ENCODE results near the gene ATP2C2.

Gene ATP2C2

GRCh38 chr16:84329843-84330684 lies 38.3 kb upstream of the ATP2C2 start:
- H3K36me3 ChIP-seq (ENCODE audit: low read depth) = no peaks in the 10 kb centered on the region
- no peaks in the 10 kb centered on the region for H3K4me1 ChIP-seq (ENCODE audit: insufficient read depth, poor library complexity, severe bottlenecking)
- ATAC-seq (ENCODE audit: low read depth) = no peak
- no peaks in the 10 kb centered on the region for H3K27me3 ChIP-seq (ENCODE audit: insufficient read depth, poor library complexity, severe bottlenecking)
- no peak overlapping the region for H3K4me3 ChIP-seq (ENCODE audit: severe bottlenecking)
- no peaks in the 10 kb centered on the region for H3K9me3 ChIP-seq (ENCODE audit: severe bottlenecking)
- TF ChIP-seq, protein P1, sequence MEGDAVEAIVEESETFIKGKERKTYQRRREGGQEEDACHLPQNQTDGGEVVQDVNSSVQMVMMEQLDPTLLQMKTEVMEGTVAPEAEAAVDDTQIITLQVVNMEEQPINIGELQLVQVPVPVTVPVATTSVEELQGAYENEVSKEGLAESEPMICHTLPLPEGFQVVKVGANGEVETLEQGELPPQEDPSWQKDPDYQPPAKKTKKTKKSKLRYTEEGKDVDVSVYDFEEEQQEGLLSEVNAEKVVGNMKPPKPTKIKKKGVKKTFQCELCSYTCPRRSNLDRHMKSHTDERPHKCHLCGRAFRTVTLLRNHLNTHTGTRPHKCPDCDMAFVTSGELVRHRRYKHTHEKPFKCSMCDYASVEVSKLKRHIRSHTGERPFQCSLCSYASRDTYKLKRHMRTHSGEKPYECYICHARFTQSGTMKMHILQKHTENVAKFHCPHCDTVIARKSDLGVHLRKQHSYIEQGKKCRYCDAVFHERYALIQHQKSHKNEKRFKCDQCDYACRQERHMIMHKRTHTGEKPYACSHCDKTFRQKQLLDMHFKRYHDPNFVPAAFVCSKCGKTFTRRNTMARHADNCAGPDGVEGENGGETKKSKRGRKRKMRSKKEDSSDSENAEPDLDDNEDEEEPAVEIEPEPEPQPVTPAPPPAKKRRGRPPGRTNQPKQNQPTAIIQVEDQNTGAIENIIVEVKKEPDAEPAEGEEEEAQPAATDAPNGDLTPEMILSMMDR (IDR thresholded peaks at IDR 0.05; ENCODE audit: poor library complexity, severe bottlenecking) = no peak
- DNase-seq (ENCODE audit: low spot score) = no peak
- no peak overlapping the region for H3K27ac ChIP-seq (ENCODE audit: poor library complexity, severe bottlenecking)

GRCh38 chr16:84330685-84331050 lies 37.7 kb upstream of the ATP2C2 start:
- no peaks in the 10 kb centered on the region for H3K4me1 ChIP-seq (ENCODE audit: insufficient read depth, poor library complexity, severe bottlenecking)
- H3K27ac ChIP-seq (ENCODE audit: poor library complexity, severe bottlenecking) = no peak overlapping the region
- TF ChIP-seq, protein P1 (IDR thresholded peaks at IDR 0.05; ENCODE audit: poor library complexity, severe bottlenecking) = no peak
- no peak overlapping the region for H3K4me3 ChIP-seq (ENCODE audit: severe bottlenecking)
- H3K27me3 ChIP-seq (ENCODE audit: insufficient read depth, poor library complexity, severe bottlenecking) = no peaks in the 10 kb centered on the region
- ATAC-seq (ENCODE audit: low read depth) = no peak
- H3K9me3 ChIP-seq (ENCODE audit: severe bottlenecking) = no peaks in the 10 kb centered on the region
- DNase-seq (ENCODE audit: low spot score) = no peak
- no peaks in the 10 kb centered on the region for H3K36me3 ChIP-seq (ENCODE audit: low read depth)

DNA sequence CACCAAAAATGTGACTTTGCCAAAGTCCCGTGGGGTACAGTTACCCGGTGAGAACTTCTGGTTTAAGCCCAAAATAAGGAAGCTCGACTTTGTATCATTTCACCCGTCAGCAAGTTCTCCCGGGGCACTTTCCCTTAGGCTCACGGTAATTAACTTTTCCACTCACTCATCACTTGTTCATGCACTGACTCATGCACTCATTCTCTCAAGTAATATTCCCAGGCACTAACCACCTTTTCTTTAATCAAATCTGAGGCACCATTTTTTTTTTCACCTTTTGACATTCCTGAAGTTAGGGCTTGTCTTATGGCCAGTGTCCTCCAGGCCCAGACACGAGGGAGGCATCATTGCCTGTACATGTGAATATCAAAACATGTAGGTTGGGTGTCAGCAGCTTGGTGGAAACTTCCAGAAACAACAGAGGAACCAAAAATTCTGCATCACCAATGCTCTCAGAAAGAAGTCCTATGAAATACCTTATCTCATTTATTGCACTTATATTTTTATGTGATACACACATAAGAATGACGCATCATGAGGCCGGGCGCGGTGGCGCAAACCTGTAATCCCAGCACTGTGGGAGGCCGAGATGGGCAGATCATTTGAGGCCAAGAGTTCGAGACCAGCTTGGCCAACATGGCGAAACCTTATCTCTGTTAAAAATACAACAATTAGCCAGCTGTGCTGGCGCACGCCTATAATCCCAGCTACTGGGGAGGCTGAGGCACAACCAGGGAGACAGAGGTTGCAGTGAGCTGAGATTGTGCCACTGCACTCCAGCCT lies 36.1 kb upstream of the ATP2C2 start:
- Histone ChIP-seq H3K9me3 (ENCODE audit: severe bottlenecking) (peaks cover under 1% of the 10 kb centered on the region), H3K27ac (ENCODE audit: poor library complexity, severe bottlenecking) (no peak overlapping the region), H3K27me3 (ENCODE audit: insufficient read depth, poor library complexity, severe bottlenecking) (no peaks in the 10 kb centered on the region), H3K36me3 (ENCODE audit: low read depth) (no peaks in the 10 kb centered on the region), H3K4me1 (ENCODE audit: insufficient read depth, poor library complexity, severe bottlenecking) (no peaks in the 10 kb centered on the region), H3K4me3 (ENCODE audit: severe bottlenecking) (no peak overlapping the region)
- ATAC-seq (ENCODE audit: low read depth) (no peak), DNase-seq (ENCODE audit: low spot score) (no peak)
- TF ChIP-seq, protein P1 (IDR thresholded peaks at IDR 0.05; ENCODE audit: poor library complexity, severe bottlenecking) = no peak

GRCh38 chr16:84332975-84333684 lies 35.2 kb upstream of the ATP2C2 start:
- ATAC-seq (ENCODE audit: low read depth) = no peak
- H3K27me3 ChIP-seq (ENCODE audit: insufficient read depth, poor library complexity, severe bottlenecking) = no peaks in the 10 kb centered on the region
- no peaks in the 10 kb centered on the region for H3K36me3 ChIP-seq (ENCODE audit: low read depth)
- H3K4me1 ChIP-seq (ENCODE audit: insufficient read depth, poor library complexity, severe bottlenecking) = no peaks in the 10 kb centered on the region
- DNase-seq (ENCODE audit: low spot score) = no peak
- no peak overlapping the region for H3K27ac ChIP-seq (ENCODE audit: poor library complexity, severe bottlenecking)
- TF ChIP-seq, protein P1 (IDR thresholded peaks at IDR 0.05; ENCODE audit: poor library complexity, severe bottlenecking) = no peak
- peaks cover 4% of the 10 kb centered on the region for H3K9me3 ChIP-seq (ENCODE audit: severe bottlenecking)
- H3K4me3 ChIP-seq (ENCODE audit: severe bottlenecking) = no peak overlapping the region
